CD4-positive, alpha-beta T cell (primary cell): Measurements from ENCODE around the gene SAYSD1. TPM values are rescaled to one million over a fixed set of nuclear protein-coding genes. Genes with fewer than 3 reads are reported as not detected.

Experiments used
- ATAC-seq: fragments of 200-7000 bp; cut with Tn5 transposase; one replicate; pipeline ENCODE4 v1.10.0; 2022; ENCODE audit warnings: mild to moderate bottlenecking; ENCODE audit not compliant: poor library complexity
- CTCF ChIA-PET: fragments of 350-600 bp; sonication (Branson Sonifier 250); formaldehyde crosslinking; loops from one replicate; lab custom pipeline; 2021; ENCODE audit warnings: antibody characterized with exemption, inconsistent platforms; lab: Charles Lee
- POLR2A ChIA-PET: fragments of 350-600 bp; sonication (Branson Sonifier 250); formaldehyde crosslinking; loops from one replicate; lab custom pipeline; 2021; ENCODE audit warnings: antibody characterized with exemption, inconsistent platforms; lab: Charles Lee
- DNase-seq, 14 experiments: peaks; one replicate each; pipeline ENCODE4 v3.0.0-alpha.2; 2013 to 2020; ENCODE audit warnings: mixed read lengths in 2 of 14
- H3K27ac ChIP-seq, 2 donors: one replicate each; pipeline versions ENCODE4 v1.5.1 to v1.7.0; 2013; ENCODE audit warnings: low read length in 2 of 2, low read depth in 1 of 2, mild to moderate bottlenecking in 1 of 2
- H3K27me3 ChIP-seq, 2 experiments: 1 replicate in 1 of 2; 2 replicates in 1 of 2; pipeline versions ENCODE4 v1.6.1 to v1.7.0; 2013; ENCODE audit warnings: low read length in 2 of 2, control low read depth in 1 of 2, mild to moderate bottlenecking in 1 of 2, moderate library complexity in 1 of 2; ENCODE audit not compliant: insufficient read depth in 2 of 2, control insufficient read depth in 1 of 2
- H3K36me3 ChIP-seq: one replicate; pipeline ENCODE4 v1.6.1; 2013; ENCODE audit warnings: low read length, control low read depth; ENCODE audit not compliant: insufficient read depth
- H3K4me1 ChIP-seq: one replicate; pipeline ENCODE4 v1.6.1; 2013; ENCODE audit warnings: low read length, control low read depth; ENCODE audit not compliant: insufficient read depth
- H3K4me3 ChIP-seq: one replicate; pipeline ENCODE4 v1.5.1; 2013; ENCODE audit warnings: mild to moderate bottlenecking, low read length, moderate library complexity
- H3K9me3 ChIP-seq, 2 experiments: 1 replicate in 1 of 2; 2 replicates in 1 of 2; pipeline versions ENCODE4 v1.6.1 to v1.7.0; 2013; ENCODE audit warnings: low read length in 2 of 2, mild to moderate bottlenecking in 2 of 2, control low read depth in 1 of 2, moderate library complexity in 1 of 2; ENCODE audit not compliant: control insufficient read depth in 1 of 2, insufficient read depth in 1 of 2
- H3K27ac Mint-ChIP-seq: one replicate; pipeline ENCODE4 v1.8.0; 2020; ENCODE audit warnings: mixed read lengths
- H3K27me3 Mint-ChIP-seq: one replicate; pipeline ENCODE4 v1.8.0; 2021; ENCODE audit warnings: mixed read lengths
- H3K36me3 Mint-ChIP-seq: one replicate; pipeline ENCODE4 v1.8.0; 2021; ENCODE audit warnings: low read depth, mixed read lengths
- H3K4me1 Mint-ChIP-seq: one replicate; pipeline ENCODE4 v1.8.0; 2021; ENCODE audit warnings: low read depth, mixed read lengths
- H3K4me3 Mint-ChIP-seq: one replicate; pipeline ENCODE4 v1.8.0; 2020; ENCODE audit warnings: mild to moderate bottlenecking, mixed read lengths
- H3K9me3 Mint-ChIP-seq: one replicate; pipeline ENCODE4 v1.8.0; 2020; ENCODE audit warnings: mixed read lengths
- intact Hi-C, 2 experiments: fragments of 100-400 bp; cut with DNase I in 1 of 2; cut with micrococcal nuclease in 1 of 2; formaldehyde crosslinking; loops; one replicate each; pipeline versions ENCODE4 v1.15.1 to v1.9.0; 2023 to 2025; cut with DNase I, micrococcal nuclease
- total RNA-seq, 174 experiments: library from RNA in 2 of 174; stranded (reverse) in 2 of 174; gene quantifications; one replicate each; pipeline ENCODE4 v1.2.3 and lab custom pipeline; 2021 to 2026
- TF ChIP-seq, protein P1 (sequence below): fragments of 200-600 bp; IDR thresholded peaks from one replicate; pipeline ENCODE4 v1.8.0; 2022; ENCODE audit warnings: antibody characterized with exemption, mild to moderate bottlenecking

The SAYSD1 gene
- total RNA-seq, 2 experiments from 2014 or later = 18.7 to 21.3 TPM

DNA sequence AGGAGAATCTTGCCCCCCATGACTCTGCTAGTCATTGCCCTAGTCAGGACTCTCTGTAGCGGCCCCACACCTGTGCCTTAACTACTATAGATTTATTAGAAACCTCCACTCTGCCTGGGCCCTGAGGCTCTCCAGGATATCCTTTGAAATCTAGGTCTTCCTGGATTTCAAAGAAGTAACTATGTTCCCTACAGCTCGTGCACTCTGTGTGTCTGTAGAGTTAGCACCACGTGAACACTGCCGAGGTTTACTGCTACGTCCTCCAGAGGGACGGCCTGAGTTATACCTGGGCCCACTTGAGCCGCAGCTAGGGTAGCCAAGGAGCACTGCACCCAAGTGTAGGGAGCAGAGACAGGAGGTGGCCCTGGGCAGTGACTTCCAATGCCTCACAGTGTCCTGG, 46.6 kb downstream of the SAYSD1 start:
- no peaks in the 10 kb centered on the region for H3K9me3 ChIP-seq
- H3K4me1 ChIP-seq = no peaks in the 10 kb centered on the region
- no peaks in the 10 kb centered on the region for H3K36me3 Mint-ChIP-seq
- H3K4me1 Mint-ChIP-seq = no peaks in the 10 kb centered on the region
- H3K27ac ChIP-seq = no peak overlapping the region
- H3K27me3 Mint-ChIP-seq = peaks cover 5% of the 10 kb centered on the region
- TF ChIP-seq, protein P1, sequence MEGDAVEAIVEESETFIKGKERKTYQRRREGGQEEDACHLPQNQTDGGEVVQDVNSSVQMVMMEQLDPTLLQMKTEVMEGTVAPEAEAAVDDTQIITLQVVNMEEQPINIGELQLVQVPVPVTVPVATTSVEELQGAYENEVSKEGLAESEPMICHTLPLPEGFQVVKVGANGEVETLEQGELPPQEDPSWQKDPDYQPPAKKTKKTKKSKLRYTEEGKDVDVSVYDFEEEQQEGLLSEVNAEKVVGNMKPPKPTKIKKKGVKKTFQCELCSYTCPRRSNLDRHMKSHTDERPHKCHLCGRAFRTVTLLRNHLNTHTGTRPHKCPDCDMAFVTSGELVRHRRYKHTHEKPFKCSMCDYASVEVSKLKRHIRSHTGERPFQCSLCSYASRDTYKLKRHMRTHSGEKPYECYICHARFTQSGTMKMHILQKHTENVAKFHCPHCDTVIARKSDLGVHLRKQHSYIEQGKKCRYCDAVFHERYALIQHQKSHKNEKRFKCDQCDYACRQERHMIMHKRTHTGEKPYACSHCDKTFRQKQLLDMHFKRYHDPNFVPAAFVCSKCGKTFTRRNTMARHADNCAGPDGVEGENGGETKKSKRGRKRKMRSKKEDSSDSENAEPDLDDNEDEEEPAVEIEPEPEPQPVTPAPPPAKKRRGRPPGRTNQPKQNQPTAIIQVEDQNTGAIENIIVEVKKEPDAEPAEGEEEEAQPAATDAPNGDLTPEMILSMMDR = no peak
- no peaks in the 10 kb centered on the region for H3K27me3 ChIP-seq
- H3K27ac Mint-ChIP-seq = no peak overlapping the region
- H3K4me3 ChIP-seq = no peak overlapping the region
- ChIA-PET CTCF (no interaction called here), POLR2A (no interaction called here)
- no peaks in the 10 kb centered on the region for H3K36me3 ChIP-seq
- no peak overlapping the region for H3K4me3 Mint-ChIP-seq
- no peaks in the 10 kb centered on the region for H3K9me3 Mint-ChIP-seq
- intact Hi-C loops = no loop called here
- DNase-seq (no peak), ATAC-seq (no peak)

DNA sequence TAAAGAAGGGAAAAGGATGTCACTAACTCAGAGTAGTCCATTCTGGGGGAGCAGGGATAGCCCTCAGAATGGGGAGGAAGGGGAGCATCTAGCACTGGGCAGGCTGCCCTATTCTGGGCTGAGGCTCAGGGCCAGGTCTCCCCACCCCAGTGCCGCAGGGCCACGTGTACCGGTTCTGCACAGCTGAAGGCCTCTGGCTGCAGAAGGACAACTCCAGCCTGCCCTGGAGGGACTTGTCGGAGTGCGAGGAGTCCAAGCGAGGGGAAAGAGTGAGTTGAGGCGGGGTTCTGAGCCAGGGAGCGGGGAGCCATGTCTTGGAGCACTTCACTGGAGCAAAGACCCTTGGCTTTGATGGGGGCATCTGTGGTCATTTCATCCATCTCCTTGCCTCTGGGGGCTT, 49.4 kb downstream of the SAYSD1 start:
- no peak for ATAC-seq
- TF ChIP-seq, protein P1 = no peak
- POLR2A ChIA-PET = no interaction called here
- Mint-ChIP-seq H3K27me3 (peaks cover 5% of the 10 kb centered on the region), H3K4me3 (no peak overlapping the region), H3K9me3 (no peaks in the 10 kb centered on the region), H3K4me1 (no peaks in the 10 kb centered on the region), H3K27ac (no peak overlapping the region), H3K36me3 (no peaks in the 10 kb centered on the region)
- Histone ChIP-seq H3K4me3 (no peak overlapping the region), H3K27ac (no peak overlapping the region), H3K27me3 (no peaks in the 10 kb centered on the region), H3K36me3 (no peaks in the 10 kb centered on the region), H3K4me1 (no peaks in the 10 kb centered on the region), H3K9me3 (no peaks in the 10 kb centered on the region)
- DNase-seq = no peak
- intact Hi-C loops = no loop called here
- CTCF ChIA-PET = no interaction called here

DNA sequence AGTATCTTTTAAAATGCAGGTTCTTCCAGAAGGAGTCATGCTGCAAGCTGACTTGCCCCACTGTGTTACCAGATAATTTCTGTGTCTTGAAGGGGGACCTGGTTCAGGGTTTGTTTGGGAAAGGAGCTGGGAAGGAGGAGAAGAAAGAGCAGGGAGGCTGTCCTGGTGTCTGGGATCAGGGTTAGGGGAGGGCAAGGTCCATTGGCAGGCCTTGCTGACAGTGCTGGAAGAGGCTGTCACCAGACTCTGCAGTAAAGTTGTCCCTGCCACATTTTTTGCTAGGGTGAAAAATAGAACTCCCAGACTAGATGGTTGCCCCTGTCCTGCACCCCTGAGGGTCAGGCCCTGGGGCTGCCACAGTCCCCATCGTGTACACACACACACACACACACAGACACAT, 51.5 kb downstream of the SAYSD1 start:
- intact Hi-C loops = no loop called here
- H3K4me1 Mint-ChIP-seq = no peaks in the 10 kb centered on the region
- H3K27me3 Mint-ChIP-seq = peaks cover 7% of the 10 kb centered on the region
- no peaks in the 10 kb centered on the region for H3K9me3 Mint-ChIP-seq
- Histone ChIP-seq H3K9me3 (no peaks in the 10 kb centered on the region), H3K36me3 (no peaks in the 10 kb centered on the region), H3K4me3 (no peak overlapping the region), H3K27ac (no peak overlapping the region), H3K27me3 (no peaks in the 10 kb centered on the region), H3K4me1 (no peaks in the 10 kb centered on the region)
- no peak for DNase-seq
- POLR2A ChIA-PET = no interaction called here
- H3K4me3 Mint-ChIP-seq = no peak overlapping the region
- no peaks in the 10 kb centered on the region for H3K36me3 Mint-ChIP-seq
- H3K27ac Mint-ChIP-seq = no peak overlapping the region
- CTCF ChIA-PET = no interaction called here
- no peak for ATAC-seq
- TF ChIP-seq, protein P1 = no peak
